ENCODE data around the gene MRGPRX2. TPM values are rescaled to one million over a fixed set of nuclear protein-coding genes. Genes with fewer than 3 reads are reported as not detected.

The MRGPRX2 gene
- total and polyA plus RNA-seq, 2 donors: 0.02 TPM; not detected in 1

Other genes with a start within 250 kb of the MRGPRX2 start
- not detected for gene MRGPRX1, start 121.3 kb downstream of the MRGPRX2 start, total RNA-seq
- gene MRGPRX1, start 121.3 kb downstream of the MRGPRX2 start, polyA plus RNA-seq: 0.09 TPM
- gene ZDHHC13, start 56.5 kb upstream of the MRGPRX2 start, total RNA-seq: 15.7 TPM
- gene ZDHHC13, start 56.5 kb upstream of the MRGPRX2 start, polyA plus RNA-seq: 23.6 TPM
- 0.38 TPM for gene CSRP3, start 141.3 kb upstream of the MRGPRX2 start, total RNA-seq
- 0.37 TPM for gene CSRP3, start 141.3 kb upstream of the MRGPRX2 start, polyA plus RNA-seq
- 5.5 TPM for gene E2F8, start 180.2 kb upstream of the MRGPRX2 start, total RNA-seq
- gene E2F8, start 180.2 kb upstream of the MRGPRX2 start, polyA plus RNA-seq: 0.43 TPM